Embryonic facial prominence (tissue), 1 donor: ENCODE data around the gene HSPG2.
"Not testable (repeated sequence)": the region's sequence is repeated elsewhere in the genome, so short reads cannot be mapped to it uniquely, and the experiment has no call there.

Experiments
- DNase-seq: peaks from one replicate; pipeline ENCODE4 v3.0.0-alpha.2; 2016; ENCODE audit errors: extremely low spot score

HSPG2 gene

DNA sequence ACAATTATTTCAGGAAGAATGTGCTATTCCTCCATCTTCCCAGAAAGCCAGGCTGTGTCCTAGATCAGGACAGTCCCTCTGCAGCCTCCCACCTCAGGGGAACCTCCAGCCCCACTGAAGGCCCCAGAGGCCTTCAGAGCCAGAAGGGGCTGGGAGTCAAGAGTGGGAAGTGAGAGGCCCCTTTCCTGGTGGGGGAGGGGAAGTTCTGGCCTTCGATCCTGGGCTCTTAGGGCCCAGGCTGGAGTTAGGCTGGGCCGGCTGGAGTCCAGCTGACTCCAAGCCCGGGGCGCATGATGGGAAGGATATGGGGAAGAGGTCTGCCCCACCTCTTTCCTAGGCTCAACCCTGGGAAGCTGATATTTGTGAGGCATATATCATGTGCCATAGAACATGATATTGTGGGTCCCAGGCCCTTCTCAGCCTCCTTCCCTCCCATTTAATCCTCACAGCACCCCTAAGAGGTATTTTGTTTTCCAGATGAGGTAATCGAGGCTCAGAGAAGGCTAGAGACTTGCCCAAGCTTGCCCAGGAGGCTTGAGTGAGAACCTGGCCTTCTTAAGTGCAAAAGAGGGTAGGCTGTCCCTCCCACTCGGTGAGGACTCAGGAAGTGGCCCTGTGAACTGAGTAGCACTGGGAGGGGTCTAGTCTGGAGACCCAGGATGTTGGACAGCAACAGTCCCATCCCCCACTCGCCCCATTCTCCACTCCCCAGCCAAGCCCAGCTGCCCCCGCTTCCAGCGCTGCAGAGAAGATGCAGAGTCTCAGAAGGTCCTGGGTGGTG is 18.6 kb upstream of the HSPG2 start:
- DNase-seq = no peak

DNA sequence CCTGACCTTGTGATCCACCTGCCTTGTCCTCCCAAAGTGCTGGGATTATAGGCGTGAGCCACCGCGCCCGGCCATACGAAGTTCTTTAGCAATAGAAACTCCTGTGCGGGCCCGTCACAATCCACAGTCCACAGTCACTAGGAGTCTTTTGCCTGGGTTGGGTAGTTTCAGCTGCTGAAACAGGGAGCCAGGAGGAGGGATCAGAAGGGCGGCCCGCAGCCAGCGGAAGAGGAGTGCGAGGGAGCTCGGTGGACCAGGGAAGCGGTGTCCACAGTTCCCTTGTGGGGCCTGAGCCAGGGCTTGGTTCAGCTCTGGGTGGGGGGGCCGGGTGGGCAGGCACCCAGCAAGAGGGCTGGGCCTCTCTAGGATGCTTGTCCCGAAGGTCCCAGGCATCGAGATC is 17.9 kb upstream of the HSPG2 start:
- no peak for DNase-seq

DNA sequence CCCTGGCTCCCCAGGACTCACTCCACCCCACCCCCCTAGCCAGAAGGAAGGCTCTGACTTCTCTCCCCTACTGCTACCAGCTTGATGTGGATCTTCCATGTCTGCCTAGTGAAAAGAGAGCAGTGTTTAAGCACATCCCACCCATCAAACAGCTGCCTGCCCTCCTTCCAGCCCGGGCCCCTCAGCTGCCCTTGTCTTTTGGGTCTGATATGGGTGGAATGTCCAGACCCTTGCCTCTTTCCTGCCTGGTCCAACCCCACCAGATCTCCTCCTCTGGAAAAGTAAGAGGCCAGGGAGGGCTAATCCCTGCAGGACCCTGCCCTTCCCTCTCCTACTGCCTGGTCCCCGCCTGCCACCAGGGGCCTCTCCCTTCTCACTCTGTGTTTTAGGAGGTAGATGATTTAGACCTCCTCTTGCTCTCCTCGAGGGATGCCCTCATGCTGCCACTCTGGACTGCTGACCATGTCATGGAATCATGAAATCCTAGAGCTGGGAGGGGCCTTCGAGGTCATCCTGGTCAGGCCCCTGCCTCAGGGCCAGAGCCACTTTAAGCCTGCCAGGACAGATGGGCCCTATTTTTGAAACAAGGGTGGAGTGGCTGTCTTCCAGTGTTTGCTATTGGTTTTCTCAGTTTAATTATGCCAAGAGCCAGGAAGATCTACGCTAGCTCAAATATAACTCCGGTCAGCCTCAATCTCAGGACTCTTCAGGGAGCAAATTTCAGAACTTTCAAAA is 15.8 kb upstream of the HSPG2 start:
- DNase-seq = no peak

DNA sequence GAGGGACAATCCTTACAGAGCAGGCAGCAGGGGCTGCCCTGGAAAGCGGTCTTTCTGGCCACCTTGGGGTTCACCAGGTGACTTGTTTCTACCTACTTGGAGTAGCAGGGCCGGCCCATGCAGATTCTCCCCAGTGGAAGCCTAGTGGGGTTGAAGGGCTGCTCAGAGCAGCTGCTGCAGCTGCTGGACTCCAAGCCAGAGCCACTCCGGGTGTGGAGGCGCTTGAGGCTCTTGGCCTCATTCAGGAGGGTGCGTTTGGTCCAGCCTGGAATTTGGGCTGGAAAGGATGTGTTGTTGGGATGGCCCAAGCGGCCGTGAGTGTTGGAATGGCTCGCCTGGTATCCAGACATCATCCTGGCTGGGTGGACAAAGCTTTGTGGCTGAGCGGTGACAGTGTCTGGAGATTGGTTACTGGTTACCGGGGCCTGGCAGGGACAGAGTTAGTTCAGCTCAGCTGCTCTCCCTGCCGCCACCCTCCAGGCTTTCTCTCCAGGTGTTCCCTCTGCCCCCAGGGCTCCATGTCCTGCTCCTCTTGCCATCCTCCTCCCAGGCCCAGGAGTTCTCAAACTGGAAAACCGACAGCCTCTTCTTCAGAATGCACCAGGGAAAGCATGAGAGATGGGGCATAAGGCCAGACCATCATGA is 14.2 kb upstream of the HSPG2 start:
- no peak for DNase-seq

DNA sequence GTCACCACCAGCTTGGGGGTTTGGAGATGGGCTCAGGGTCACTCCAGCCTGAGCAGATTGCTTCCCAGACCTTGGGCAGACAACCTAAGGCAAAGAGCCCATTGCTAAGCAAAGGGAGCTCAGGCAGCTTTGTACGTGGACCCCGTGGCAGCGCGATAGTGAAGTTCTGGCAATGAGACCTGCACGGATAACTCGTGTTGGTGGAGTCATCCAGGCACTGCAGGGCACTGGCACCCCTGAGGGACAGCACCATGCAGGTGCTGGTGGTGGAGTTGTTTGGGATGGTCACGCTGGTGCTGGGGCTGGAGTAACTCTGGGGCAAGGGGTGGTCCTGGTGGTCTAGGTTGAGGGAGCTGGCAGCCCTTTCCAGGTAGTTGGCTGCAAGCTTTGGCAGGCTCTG is 13.6 kb upstream of the HSPG2 start:
- DNase-seq = no peak

DNA sequence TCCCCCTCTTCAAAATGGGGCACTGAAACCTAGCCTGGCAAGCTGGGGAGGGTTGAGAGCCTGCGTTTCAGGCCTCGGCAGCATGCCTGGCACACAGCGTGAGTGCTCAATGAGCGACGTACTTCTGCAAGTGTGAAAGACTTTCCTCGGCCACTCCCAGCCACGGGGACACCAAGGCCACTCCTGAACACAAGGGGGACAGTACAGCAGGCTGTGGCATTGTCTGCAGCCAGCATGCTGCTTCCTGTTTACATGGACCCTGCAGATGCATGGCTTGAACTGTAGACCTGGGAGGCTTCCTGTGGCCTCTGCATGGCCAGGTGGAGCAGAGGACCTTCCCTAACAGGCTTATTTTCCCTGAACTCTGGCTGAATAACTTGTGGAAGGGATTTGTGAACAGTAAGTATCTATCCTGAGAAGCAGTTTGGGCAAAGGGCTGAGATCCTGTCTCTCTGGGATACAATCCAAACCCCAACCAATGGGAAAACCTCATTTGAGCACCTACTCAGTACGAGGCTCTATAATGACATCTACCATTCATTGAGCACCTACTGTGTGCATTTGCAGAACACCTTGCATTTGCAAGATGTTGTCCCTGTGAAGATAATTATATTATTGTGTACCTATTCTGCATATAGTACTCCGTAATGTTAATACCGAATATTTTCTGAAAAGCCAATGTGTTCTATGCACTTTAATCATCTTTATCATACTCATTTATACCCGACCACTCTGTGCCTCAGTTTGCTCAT is 9.9 kb upstream of the HSPG2 start:
- no peak for DNase-seq

DNA sequence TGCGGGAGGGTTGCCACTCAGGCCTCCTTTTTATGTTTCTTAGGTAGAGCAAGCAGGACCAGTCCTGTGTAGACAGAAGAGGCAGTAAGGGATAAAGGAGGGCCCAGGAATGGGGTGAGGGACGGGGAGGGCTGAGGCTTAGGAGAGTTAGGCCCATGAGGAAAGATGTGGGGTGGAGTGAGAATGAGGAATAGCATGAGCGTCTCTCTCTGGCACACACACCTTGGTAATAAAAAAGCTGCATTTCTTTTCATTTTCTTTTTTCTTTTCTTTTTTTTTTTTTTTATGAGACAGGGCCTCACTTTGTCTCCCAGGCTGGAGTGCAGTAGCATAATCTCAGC is 7.6 kb upstream of the HSPG2 start:
- no peak for DNase-seq

DNA sequence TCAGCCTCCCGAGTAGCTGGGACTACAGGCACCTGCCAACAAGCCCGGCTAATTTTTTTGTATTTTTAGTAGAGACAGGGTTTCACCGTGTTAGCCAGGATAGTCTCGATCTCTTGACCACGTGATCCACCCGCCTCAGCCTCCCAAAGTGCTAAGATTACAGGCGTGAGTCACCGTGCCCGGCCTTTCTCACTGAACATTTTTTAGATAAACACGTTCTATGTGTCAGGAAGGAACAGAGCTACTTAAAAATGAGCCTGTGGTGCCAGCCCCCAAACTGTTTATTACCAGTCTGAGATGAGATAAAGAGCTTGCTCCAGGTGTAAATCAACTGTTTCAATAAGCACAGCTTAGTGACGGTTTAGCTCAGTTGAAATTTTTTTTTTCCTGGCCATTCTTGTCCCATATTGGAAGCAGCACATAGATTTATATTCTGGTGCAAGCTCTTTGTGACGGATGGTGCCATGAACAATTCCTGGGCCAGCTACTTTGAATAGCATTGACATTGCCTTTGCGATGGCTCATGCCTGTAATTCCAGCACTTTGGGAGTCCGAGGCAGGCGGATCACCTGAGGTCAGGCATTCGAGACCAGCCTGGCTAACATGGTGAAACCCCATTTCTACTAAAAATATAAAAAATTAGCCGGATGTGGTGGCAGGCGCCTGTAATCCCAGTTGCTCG is 6.0 kb upstream of the HSPG2 start:
- DNase-seq = not testable (repeated sequence)

DNA sequence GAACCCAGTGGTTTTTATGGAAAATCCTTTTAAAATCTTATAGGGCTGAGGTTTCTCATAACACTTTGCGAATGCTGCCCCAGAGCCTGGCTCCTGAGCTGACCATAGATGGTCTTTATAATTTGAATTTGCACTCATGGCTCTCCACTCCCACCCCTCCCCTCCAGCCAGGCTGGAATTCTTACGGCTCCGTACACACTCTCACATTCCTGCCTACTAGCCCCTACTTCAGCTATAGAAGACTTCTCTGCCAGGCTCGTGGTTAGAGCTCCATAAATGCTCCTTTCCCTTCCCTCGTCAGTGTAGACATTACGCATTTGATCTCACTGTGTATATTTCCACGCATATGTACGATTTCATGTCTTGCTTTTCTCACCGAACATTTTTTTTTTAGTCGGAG is 5.4 kb upstream of the HSPG2 start:
- no peak for DNase-seq

DNA sequence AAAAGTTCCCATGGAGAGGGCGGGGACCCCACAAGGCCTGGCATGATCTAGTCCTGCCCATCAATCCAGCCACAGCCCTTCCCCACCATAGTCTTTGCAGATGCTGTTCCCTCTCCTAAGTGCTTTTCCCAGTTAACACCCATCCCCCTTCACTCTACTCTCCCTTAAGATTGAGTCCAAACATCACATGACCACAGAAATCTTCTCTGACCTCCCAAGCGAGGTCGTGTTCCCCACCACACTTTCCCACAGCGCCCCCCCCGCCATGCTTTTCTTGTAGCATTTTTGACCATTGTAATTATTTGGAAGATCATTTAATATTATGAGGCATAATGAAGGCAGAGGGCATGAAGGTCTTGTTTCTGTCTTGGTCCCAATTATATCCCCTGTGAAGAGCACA is 4.3 kb upstream of the HSPG2 start:
- DNase-seq = no peak

DNA sequence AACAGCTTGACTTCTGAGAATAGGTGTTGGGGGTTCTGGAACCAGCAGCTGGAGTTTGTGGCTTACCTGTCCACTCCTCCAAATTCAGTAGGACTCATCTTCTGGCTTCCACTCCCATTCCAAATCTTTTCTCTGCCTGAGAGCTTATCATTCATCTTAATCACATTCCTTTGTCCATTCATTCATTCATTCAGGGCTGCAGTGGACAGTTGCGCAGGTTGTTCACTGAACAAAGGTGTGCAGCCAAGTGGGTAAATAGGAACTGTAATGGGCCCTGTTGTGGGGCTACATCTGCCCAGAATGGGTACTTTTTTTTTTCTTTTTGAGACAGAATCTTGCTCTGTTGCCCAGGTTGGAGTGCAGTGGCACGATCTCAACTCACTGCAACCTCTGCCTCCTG is 3.4 kb upstream of the HSPG2 start:
- no peak for DNase-seq

DNA sequence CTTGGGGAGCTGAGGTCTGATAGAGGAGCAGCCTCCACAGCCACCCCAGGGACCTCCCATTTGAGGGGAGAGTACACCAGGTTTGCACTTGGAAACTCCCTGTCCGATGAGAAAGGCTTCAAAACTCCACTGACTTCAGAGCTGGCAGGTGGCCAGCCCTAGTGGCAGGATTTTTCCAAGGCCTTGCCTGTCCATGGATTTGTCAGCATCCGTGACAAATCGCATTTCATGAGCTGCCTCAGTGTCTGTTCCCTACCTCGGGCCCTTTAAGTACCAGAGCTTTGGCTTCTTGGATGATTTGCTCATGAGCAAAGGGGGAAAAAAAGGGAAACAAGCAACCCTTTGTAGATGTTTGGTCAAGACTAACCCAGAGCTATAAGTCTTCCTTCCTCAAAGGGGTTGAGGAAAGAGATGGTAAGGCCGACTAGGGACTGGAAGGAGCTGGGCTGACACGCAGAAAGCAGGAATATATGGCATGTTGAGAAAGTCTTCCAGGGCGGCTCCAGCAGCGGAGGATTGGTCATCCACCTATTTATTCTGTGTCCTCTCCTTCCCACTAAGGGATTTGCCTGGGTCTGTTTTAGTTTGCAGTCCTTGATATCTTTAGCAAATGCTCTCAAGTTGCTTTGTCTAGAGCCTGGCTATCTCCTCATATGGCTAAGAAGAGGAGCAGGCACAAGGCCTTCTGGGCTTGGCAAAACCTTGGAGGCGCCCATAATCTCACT is 2.7 kb upstream of the HSPG2 start:
- peak; percentile 58 for DNase-seq

DNA sequence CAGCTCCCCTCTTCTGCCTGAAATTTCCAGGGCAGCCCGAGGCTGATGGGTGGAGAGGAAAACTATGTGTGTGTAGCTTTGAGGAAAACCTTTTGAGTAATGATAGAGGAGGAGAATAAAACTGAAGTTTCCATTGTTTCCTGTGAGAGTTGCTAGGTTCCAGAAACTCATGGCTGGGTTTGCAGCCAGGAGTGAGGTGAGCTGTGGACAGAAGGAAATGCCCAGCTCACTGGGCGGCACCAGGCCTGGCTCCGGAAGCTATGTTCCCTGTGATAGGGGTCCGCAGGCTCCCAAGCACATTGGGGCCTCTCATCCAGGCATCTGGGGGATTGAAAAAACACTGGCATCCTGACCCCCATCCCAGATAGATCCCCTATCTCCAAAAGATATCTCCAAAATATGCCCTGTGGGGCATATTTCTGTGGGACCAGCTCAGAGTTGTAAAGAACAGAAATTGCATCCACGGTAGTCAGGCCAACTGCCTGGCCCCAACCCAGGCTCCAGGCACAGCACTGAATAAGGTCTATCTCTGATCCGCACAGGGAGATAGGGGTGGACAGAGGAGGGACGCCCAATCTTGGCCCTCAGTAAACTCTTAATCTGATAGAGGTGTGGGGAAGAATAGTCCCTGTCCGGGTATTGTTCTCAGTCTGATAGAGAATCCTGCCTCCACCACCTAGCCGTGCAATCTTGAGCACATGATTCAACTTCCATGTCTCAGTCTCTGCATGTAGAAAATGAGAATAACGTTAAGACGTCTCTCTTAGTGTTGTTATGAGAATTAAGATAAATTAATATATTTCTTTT is 1.8 kb upstream of the HSPG2 start:
- no peak for DNase-seq

DNA sequence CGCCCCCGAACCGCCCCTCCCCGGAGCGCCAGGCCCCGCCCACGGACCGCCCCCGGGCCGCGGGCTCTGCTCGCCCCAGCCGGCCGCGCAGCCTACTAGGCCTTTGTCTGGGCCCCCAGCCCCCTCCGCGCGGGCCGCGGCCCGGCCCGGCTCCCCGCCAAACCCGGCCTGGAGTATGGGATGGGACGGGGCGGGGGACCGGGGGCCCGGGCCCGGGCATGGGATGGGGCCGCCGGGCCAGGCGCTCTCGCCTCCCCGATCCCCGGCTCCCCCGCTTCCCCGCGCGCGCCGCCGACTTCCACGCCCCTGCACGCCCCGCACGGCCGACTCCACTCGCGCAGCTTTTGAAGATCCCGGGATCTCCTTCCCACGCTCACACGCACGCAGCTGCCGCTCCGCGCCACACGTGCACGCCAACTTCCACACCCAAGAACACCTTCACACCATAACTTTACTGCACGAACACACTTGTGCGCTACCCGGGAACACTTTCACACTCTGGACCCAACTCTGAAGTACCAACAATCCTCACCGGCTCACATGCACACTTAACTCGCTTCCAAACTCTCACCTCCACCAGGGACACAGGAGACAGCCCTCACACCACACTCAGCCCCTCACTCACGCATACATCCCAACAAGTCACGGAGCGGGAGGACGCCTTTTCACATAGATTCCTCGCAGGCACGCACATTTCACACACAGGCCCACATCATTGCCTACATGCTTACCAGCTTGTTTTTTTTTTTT is 437 bp upstream of the HSPG2 start:
- DNase-seq = peak; percentile 63

DNA sequence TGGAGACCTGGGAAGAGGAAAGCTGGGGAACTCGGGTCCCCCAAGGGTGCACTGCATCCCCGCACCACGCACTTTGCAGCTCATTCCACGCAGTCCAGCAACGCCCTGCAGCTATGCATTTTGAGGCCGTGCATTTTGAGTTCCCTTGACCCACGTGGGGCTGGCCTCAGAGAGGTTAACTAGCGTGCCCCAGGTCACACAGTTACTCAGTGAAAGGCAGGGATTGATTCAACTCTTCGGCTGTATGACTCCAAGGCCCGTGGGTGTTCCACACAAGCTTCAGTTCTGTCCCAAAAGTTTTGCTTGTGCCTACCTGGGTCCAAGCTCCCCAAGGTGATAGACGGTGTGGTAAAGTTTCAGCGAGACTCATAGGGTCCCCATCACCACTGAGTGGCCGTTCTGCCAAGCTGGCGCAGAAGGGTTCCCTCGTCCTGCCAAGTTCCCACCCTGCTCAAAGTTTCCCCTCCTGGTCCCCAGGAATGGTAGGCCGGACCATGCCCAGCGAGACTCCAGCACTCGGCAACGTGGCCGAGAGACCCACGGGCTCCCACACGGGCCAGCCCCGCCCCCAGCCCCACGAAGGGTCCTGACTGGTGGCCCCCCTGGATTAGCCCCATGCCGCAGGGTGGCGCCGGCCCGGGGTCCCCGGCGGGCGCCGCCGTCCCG is 611 bp downstream of the HSPG2 start:
- no peak for DNase-seq

DNA sequence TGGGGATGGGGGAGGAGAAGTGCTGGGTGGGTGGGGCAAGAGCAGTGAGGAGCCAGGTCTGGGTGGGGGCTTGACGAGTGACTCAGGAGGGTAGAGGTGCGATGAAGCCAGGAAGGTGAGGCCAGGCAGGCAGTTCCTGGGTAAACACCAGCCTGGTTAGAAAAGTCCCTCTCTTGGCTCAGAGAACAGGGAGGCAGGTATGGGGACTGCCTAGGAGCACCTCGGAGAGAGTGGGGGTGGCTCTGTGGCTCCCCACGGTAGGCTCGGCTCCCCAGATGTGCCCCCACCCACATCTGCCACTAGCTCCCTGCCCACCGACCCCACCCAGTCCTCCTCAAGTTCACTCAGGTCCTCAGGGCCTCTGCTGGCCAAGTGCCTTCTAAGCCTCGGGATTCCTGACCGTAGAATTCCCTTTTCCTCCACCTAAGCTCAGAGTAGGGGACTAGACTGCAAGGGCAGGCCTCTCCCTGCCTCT is 1.2 kb downstream of the HSPG2 start:
- DNase-seq = no peak

DNA sequence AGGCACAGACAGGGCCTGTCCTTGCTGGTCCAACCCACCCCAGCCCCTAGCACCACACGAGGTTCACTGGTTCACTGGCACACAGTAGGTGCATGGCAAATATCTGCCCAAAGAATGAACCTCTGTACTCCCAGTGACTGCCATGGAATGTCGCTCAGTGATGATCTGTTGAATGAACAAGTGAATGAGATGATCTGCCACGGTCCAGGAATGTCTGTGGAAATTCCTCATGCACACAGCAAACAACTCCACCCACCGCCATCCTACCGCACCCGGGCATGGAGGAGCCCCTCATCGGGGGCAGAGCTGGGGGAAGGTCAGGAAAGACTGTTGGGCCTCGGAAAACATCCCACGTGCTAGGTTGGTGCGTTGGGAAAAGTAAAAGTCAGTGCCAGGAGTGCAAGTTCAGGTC is 1.7 kb downstream of the HSPG2 start:
- DNase-seq = no peak

DNA sequence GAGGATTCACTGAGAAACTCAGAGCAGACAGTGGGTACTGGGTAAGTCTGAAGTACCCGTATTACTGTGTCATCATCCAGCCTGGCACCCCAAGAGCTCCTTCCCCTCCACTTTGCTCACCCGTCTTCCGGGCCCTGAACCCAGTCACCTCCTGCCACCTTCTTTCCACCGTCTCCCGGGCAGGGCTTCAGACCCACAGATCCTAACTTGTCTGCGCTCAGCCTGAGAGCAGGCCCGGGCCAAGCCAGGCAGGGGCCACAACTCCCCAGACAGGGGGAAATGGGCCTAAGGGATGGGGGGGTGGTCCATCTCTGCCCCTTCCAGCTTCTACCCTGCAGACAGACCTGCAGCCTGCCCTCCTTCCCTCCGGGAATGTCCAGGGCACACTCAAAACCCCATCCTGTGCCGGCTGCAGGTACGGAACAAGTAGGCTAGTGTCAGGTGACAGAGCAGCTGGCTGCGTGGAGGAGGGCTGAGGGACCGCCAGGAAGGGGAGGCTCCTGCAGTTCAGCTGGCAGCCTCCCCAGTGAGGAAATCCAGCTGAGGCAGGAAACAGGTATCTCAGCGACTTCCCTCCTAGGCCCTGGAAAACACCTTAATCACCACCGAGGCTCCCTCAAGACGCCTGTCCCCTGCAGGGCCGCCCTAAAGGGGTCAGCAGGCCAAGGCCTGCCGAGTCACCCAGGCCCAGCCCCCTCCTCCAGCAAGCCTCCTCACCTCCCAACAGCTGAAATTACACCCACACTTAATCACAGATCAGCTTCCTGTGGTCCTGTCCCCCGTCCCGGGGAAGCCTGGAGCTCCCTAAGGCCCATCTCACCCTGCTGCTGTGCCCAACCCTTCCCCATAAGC is 3.5 kb downstream of the HSPG2 start:
- DNase-seq = no peak
